Adrenal gland (tissue), 5 donors: ENCODE results near the gene HDAC10.

Source experiments
- CTCF ChIP-seq, 6 experiments: fragments of 450-650 bp in 4 of 6; fragments of 200-600 bp in 2 of 6; sonication (generic) in 1 of 6; IDR thresholded peaks; 1 replicate in 5 of 6; 2 replicates in 1 of 6; pipeline versions ENCODE4 v1.5.1 to v1.8.0; 2016 to 2021; ENCODE audit warnings: antibody characterized with exemption in 6 of 6, mild to moderate bottlenecking in 2 of 6, moderate library complexity in 1 of 6
- POLR2A ChIP-seq, 2 donors: fragments of 450-650 bp; IDR thresholded peaks; one replicate each; pipeline ENCODE4 v1.6.1; 2017; ENCODE audit warnings: antibody characterized with exemption in 2 of 2, mild to moderate bottlenecking in 2 of 2, moderate library complexity in 1 of 2
- donor health status: DM: no; HTN: no; CAD: no.

DNA sequence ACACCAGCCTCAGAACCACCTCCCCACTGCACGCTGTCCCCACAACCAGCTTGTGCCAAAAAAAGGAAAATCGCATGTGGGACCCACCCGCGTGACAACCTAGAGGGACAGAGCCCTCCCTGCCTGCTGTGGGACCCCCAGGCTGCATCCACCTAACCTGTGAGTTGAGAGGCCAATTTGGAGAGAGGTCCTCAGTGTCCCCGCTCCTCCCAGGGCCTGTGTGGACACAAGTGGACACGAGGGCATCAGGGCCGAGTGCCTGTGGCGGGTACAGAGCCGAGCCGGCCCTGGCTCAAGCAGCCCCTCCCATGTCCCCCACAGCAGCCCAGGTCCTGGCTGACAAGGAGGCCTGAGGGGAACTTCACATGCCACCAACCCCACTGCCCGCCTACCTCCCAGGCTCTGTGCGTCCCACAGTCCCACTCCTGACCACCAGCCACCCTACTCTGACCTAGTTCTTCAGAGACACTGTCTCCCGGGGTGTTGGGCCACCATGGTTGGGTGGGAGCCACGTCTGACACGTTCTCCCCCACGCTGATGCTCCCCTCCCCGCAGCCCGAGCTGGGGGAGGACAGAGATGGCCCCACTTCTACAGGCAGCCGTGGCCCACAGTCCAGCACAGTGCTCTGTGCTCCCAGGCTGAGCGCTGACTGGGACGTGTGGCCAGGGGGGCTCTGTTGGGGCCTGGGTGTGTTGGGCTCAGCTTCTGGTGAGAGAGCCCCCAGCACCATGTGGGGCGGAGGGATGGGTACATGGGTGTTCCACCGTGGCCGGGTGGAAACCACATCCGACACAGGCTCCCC, 31.1 kb downstream of the HDAC10 start:
- TF ChIP-seq POLR2A (IDR thresholded peaks at IDR 0.05), result no peak
- TF ChIP-seq CTCF (IDR thresholded peaks at IDR 0.05), result no peak
